BE2C (cell line): Measurements from ENCODE around the gene BCLAF1.

Source experiments
- DNase-seq: peaks from one replicate; pipeline ENCODE4 v3.0.0-alpha.2; 2020
- H3K27me3 ChIP-seq: fragments of 250-450 bp; sonication (Bioruptor Pico); 2 replicates; pipeline ENCODE4 v1.5.1; 2020; ENCODE audit warnings: mild to moderate bottlenecking
- H3K36me3 ChIP-seq: fragments of 250-450 bp; sonication (Bioruptor Pico); 2 replicates; pipeline ENCODE4 v1.5.1; 2020; ENCODE audit warnings: mild to moderate bottlenecking
- H3K4me1 ChIP-seq: fragments of 250-450 bp; sonication (Bioruptor Pico); 2 replicates; pipeline ENCODE4 v1.5.1; 2020
- H3K4me3 ChIP-seq: 2 replicates; pipeline ENCODE4 v1.5.1; 2011; ENCODE audit warnings: low read depth, low read length
- H3K9me3 ChIP-seq: fragments of 250-450 bp; sonication (Bioruptor Pico); 2 replicates; pipeline ENCODE4 v1.5.1; 2020
- TF ChIP-seq, protein P1 (sequence below): IDR thresholded peaks from 2 replicates; pipeline ENCODE4 v1.5.1; 2012; ENCODE audit warnings: mild to moderate bottlenecking, low read depth, low read length

BCLAF1 gene

GRCh38 chr6:136244061-136244616, 45.5 kb downstream of the BCLAF1 start:
- H3K36me3 ChIP-seq = no peaks in the 10 kb centered on the region; the same call in none of the 2 replicates
- no peaks in the 10 kb centered on the region for H3K4me1 ChIP-seq
- no peak for DNase-seq
- H3K4me3 ChIP-seq = no peak overlapping the region
- TF ChIP-seq, protein P1, sequence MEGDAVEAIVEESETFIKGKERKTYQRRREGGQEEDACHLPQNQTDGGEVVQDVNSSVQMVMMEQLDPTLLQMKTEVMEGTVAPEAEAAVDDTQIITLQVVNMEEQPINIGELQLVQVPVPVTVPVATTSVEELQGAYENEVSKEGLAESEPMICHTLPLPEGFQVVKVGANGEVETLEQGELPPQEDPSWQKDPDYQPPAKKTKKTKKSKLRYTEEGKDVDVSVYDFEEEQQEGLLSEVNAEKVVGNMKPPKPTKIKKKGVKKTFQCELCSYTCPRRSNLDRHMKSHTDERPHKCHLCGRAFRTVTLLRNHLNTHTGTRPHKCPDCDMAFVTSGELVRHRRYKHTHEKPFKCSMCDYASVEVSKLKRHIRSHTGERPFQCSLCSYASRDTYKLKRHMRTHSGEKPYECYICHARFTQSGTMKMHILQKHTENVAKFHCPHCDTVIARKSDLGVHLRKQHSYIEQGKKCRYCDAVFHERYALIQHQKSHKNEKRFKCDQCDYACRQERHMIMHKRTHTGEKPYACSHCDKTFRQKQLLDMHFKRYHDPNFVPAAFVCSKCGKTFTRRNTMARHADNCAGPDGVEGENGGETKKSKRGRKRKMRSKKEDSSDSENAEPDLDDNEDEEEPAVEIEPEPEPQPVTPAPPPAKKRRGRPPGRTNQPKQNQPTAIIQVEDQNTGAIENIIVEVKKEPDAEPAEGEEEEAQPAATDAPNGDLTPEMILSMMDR = no peak
- no peaks in the 10 kb centered on the region for H3K27me3 ChIP-seq
- H3K9me3 ChIP-seq = no peaks in the 10 kb centered on the region

GRCh38 chr6:136236466-136237293, 53.0 kb downstream of the BCLAF1 start:
- Histone ChIP-seq H3K4me1 (no peaks in the 10 kb centered on the region; the same call in 1 of the 2 replicates), H3K4me3 (no peak overlapping the region), H3K9me3 (no peaks in the 10 kb centered on the region), H3K36me3 (no peaks in the 10 kb centered on the region; the same call in 1 of the 2 replicates), H3K27me3 (no peaks in the 10 kb centered on the region)
- TF ChIP-seq, protein P1 = no peak
- DNase-seq = no peak

GRCh38 chr6:136235233-136235564, 54.4 kb downstream of the BCLAF1 start:
- DNase-seq = no peak
- Histone ChIP-seq H3K27me3 (no peaks in the 10 kb centered on the region), H3K36me3 (no peaks in the 10 kb centered on the region; the same call in 1 of the 2 replicates), H3K4me1 (no peaks in the 10 kb centered on the region; the same call in 1 of the 2 replicates), H3K9me3 (no peaks in the 10 kb centered on the region), H3K4me3 (no peak overlapping the region)
- TF ChIP-seq, protein P1 = no peak

DNA sequence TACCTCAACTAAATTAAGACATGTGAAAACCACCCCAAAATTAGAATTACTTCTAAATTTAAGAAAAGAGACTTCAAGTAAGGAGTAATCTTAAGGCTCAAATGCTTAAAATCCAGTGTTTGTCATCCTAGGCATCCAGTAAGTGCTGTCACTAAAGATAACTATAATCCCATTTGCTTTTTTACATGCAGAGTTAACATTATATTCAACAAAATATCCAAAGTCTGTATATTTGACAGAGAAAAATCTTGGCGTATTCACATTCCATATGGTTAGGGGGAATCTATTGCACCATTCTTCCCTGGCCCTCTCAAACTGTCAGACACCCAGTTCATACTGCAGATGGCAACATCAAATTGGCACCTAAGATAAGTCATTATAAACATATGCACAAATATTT, 56.9 kb downstream of the BCLAF1 start:
- no peak for DNase-seq
- TF ChIP-seq, protein P1 = no peak
- Histone ChIP-seq H3K27me3 (no peaks in the 10 kb centered on the region), H3K9me3 (no peaks in the 10 kb centered on the region), H3K4me3 (no peak overlapping the region), H3K36me3 (no peaks in the 10 kb centered on the region), H3K4me1 (no peaks in the 10 kb centered on the region; the same call in 1 of the 2 replicates)

DNA sequence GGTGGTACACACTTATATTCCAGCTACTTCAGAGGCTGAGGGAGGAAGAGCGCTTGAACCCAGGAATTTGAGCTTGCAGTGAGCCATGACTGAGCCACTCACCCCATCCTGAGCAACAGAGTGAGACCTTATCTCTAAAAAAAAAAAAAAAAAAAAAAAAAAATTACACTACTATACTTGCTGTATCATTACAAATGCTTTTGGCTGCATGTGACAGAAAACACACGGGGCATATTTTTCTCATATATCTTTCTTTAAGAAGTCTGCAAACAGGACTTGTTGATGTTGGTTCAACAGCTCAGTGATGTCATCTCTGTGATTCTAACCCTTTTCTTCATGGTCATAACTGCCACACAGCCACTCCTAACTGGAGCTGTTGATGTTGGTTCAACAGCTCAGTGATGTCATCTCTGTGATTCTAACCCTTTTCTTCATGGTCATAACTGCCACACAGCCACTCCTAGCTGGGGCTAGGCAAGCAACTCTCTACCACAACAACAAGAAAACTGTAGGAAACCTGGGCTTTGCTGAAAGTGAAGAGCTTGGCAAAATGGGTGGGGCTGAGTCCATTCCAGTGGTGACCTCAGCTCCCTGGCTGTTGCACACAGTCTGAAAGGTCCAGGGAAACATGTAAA, 59.3 kb downstream of the BCLAF1 start:
- TF ChIP-seq, protein P1 = no peak
- no peaks in the 10 kb centered on the region for H3K9me3 ChIP-seq
- H3K27me3 ChIP-seq = no peaks in the 10 kb centered on the region
- no peak overlapping the region for H3K4me3 ChIP-seq
- H3K4me1 ChIP-seq = no peaks in the 10 kb centered on the region
- no peak for DNase-seq
- no peaks in the 10 kb centered on the region for H3K36me3 ChIP-seq

- Histone ChIP-seq H3K4me3 (no peak overlapping the region), H3K36me3 (no peaks in the 10 kb centered on the region), H3K27me3 (no peaks in the 10 kb centered on the region), H3K9me3 (no peaks in the 10 kb centered on the region), H3K4me1 (no peaks in the 10 kb centered on the region)
- TF ChIP-seq, protein P1 = no peak
- no peak for DNase-seq
Measured at GRCh38 chr6:136228814-136229213, 60.8 kb downstream of the BCLAF1 start.
